Measurements from ENCODE around the gene PABPC1L. TPM values are rescaled to one million over a fixed set of nuclear protein-coding genes. Genes with fewer than 3 reads are reported as not detected.
"Not testable (repeated sequence)": the region's sequence is repeated elsewhere in the genome, so short reads cannot be mapped to it uniquely, and the experiment has no call there.

The PABPC1L gene
- total RNA-seq = 0.44 and 0.79 TPM in 2 replicates

DNA sequence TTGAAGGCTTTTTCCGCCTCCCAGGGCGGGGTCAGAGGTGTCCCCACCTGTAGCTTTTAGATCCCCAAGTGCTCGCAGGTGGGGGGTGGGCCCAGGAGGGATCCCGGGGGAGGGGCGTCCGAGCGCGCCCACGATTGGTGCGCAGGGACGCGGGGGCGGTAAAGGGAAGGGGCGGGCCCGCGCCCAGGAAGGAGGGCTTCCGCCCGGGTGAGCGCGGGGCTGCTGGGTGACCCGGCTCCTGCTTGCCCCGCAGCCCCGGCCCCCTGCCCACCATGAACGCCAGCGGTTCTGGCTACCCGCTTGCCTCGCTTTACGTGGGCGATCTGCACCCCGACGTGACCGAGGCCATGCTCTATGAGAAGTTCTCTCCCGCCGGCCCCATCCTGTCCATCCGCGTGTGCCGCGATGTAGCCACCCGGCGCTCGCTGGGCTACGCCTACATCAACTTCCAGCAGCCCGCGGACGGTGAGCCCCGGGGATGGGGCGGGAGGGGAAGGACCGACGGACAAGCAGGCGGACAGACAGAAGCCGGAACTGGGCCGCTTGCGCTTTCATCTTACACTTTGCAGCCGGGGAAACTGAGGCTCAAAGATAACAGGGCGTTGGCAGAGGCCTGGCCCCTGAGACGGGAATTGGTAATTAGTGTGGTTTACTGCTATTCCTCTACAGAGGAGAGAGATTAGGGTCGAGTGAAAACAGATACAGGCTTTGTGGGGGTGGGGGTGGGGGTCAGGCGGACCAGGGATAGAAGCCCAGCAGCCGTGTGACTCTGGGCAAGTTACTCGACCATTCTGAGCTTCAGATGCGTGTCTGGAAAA is at the start of gene PABPC1L:
Gene PABPC1L, plus strand, starts transcription at position 189 of the 818 bp plus-strand sequence. Its CDS starts 84 bp downstream, at position 273.
- peak; percentile 43 to 50 for DNase-seq (ENCODE audit: low read depth in 2 of 2)

DNA sequence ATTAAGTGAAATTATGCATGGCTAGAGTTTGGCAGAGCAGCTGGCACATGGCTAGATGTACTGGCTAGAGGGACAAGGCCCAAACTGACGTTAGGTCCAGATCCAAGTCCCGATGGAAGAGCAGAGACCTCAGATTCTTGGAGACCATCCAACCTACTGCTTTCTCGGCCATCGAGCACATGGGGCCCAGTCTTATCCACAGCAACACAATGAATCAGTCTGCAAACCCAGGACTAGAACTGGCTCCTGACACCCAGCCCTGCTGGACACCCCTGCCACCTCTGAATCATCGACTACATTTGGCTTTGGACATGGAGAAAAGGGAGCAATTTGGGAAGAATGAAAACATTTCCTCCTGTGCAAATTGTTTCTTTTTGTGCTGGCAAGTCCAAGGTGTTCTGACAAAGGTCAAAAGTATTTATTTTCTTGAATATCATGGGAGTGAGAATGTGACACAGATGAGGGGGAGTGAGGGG is 48.3 kb upstream of the PABPC1L start:
- DNase-seq (ENCODE audit: low read depth in 2 of 2) = peak in 1 of 2 donors; percentile 9

DNA sequence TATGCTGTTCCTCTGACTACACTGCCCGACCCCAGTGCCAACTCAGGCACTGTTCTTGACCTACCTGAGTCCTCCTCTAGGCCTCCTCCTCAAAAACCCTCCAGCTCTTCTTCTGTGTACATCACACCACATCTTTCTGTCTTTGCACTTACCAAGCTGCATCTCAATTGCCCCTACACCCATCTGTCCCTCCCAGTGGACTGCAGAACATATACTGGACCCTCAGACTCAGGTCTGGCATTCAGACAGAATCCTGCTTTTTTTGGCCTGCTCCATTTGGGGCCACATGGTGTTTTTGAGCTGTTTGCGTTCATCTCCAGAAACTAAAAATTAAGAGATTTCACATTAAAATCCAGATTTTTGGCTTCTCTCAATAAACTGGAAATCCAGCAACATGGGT is 47.6 kb upstream of the PABPC1L start:
- DNase-seq (ENCODE audit: low read depth in 2 of 2) = no peak

DNA sequence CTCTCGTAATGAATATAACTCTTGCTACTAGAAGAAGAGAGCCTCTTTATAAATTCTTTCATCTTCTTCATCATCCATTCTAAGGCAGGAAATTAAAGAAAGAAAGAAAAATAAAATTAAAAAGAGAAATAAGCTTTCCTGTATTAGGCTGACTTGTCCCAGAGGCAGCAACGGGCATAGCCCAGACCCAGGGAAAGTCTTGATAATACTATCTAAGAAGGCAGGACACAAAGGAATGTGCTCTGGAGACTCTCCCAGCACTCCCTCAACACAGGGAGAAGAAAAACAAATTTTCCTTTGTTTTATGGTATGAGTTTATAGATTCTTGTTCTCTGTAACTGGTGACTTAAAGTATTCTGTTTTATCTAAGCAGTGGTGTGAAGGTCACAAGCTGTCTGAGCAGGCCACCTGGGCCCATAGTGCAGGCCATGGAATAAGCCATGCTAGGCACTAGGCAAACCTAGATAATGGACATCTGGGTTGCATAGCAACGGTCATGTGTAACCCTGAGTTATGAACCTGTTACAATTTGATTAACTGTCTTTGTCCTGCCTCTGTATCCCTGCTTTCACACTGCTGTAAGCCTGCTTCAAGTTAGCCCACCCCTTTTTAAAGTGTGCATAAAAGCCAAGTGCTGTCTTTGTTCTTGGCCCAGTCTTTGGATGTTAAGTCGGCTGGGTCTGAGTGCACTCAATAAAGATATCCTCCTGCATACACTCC is 46.3 kb upstream of the PABPC1L start:
- DNase-seq (ENCODE audit: low read depth in 2 of 2) = not testable (repeated sequence)

DNA sequence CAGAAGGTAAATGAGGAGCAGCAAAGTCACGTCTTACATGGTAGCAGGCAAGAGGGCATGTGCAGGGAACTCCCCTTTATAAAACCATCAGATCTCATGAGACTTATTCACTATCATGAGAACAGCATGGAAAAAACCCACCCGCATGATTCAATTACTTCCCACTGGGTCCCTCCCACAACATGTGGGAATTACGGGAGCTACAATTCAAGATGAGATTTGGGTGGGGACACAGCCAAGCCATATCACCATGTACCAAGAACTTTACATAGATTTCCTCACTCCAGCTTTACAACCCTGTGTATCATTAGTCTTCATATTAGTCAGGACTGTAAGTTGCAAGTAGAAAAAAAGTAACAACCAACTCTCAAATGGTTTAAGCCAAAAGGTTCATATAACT is 45.4 kb upstream of the PABPC1L start:
- not testable (repeated sequence) for DNase-seq (ENCODE audit: low read depth in 2 of 2)

DNA sequence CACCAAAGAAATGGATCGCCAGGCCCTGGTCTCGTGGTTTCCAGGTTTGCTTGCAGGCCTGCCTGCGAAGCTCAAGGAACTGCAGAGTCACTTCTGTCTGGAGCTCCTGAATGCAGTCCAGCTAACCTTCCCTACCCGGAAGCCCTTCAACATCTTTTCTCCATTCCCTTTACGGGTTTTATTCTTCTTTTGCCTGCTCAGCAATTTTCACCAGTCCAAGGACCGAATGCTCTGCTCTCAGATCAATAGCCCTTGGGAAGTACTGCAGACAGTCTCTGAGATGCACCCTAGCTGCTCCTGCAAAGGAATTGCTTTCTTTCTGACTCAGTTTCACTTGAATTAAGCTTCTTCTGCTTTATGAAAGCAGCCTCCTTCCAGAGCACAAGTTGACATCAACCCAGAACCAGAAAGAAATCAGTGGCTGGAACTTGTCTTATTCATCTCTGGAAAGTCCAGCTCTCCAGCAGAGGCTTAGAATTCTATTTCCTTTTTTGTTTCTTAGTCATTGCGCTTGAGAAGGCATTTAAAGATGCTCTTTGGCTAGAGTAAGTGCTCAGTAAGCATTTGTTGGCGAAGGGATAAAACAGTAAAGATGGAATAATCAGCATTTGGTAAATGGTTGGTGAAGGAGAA is 43.0 kb upstream of the PABPC1L start:
- DNase-seq (ENCODE audit: low read depth in 2 of 2) = no peak

DNA sequence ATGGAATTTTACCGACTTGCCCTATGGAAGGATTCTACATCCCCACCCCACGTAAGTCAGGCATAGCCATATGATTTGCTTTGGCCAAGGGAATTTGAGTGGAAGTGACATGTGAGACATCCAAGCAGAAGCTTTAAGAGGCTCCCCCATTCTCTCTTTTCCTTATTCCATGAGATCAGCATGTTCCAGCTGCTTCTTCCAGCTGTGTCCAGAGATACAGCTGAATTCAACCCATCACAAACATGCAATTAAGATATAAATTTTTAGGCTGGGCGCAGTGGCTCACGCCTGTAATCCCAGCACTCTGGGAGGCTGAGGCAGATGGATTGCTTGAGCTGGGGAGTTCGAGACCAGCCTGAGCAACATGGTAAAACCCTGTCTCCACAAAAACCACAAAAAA is 40.4 kb upstream of the PABPC1L start:
- DNase-seq (ENCODE audit: low read depth in 2 of 2) = no peak

DNA sequence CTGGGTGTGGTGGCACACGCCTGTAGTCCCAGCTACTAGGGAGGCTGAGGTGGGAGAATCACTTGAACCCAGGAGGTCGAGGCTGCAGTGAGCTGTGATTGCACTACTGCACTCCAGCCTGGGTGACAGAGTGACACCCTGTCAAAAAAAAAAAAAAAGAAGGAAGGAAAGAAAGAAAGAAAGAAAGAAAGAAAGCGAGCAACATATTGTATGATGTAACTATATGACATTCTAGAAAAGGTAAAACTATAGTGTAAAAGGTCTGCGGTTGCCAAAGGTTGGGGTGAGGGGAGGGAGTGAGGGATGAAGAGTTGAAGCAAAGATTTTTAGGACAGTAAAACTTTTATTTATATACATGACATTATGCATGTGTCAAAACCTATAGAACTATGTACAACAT is 27.5 kb upstream of the PABPC1L start:
- not testable (repeated sequence) for DNase-seq (ENCODE audit: low read depth in 2 of 2)

DNA sequence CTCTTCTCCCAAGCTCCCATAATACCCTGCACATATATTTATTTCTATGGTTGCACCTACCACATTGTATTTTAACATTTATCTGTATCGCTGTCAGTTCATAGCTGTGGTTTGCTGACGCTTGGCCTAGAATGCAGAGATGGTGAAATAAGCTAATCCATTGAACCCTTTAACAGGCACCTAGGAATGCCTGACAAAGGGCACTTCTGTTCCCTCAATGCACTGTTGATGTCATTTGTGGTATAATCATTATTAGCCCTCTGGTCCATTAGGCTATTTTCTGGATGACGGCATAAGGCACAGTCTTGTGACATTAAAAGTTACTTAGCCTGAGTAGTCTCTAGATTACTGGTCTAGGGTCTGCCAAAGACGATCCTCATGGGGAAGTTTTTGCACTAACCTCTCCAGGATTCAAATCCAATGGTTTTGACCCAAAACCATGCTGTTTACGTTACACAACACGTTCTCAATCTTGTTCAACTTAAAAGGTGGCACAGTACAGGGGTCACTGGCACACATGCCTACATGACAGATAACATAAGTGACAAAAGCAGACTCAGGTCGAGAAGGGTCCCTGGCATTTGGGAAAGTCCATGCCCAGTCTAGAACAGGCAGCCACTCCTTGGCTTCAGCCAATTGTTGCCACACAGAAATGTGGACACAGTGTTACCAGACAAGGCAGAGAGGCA is 26.5 kb upstream of the PABPC1L start:
- DNase-seq (ENCODE audit: low read depth in 2 of 2) = no peak

DNA sequence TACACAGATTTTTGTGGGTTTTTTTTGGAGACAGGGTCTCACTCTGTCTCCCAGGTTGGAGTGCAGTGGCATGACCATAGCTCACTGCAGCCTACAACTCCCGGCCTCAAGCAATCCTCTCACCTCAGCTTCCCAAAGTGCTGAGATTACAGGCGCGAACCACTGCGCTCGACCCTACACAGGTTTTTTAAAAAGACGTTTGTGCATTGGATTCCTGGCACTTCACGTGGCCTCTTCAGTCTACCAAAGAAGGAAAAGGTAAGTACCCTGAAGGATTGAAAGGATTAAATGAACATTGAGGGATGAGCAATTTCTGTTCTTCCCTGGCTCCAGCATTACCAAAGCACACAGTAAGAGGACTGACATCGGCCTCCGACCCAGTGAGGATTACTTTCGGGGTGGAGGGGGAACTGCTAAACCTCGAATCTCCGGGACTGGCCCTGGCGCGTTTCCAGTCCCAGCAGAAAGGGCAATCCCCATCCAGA is 24.9 kb upstream of the PABPC1L start:
- no peak for DNase-seq (ENCODE audit: low read depth in 2 of 2)

DNA sequence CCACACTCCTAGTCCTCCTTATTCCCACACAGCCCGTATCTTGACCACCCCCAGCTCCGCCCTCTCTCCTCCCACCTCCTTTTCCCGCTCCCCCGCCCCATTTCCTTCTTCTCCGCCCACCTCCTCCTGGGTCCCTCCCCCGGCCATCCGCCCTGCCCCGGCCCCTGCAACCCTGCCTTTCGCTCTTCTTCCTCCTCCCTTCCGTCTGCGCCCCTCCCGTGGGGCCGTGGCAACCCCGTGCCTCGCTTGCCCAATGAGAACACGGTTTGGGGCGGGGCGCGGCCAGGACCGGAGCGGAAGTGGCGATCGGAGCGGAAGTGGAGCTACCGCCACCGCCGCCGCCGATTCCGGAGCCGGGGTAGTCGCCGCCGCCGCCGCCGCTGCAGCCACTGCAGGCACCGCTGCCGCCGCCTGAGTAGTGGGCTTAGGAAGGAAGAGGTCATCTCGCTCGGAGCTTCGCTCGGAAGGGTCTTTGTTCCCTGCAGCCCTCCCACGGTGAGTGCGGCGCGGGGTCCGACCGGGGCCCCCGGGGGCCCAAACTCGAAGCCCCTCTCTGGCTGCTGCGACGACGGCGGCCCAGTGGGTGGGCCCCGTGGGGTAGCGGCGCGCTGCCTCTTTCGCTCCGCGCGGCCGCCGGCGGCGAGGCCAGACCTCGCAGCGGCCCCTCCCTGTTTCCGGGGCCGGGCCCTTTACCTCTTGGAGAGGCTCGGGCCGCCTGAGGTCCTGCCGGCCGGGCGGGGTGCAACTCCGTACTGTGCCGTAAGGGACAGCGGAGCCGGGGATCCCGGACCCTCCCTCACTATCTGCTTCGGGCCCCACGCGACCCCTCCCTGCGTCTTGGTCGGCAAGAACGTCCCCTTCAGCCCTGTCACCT is 24.2 kb upstream of the PABPC1L start, which contains the start of gene YWHAB:
Gene YWHAB, plus strand, starts transcription at position 314 of the 874 bp plus-strand sequence. CDS start 15,829 bp downstream, outside the sequence.
- peak; percentile 95 to 97 for DNase-seq (ENCODE audit: low read depth in 2 of 2)

DNA sequence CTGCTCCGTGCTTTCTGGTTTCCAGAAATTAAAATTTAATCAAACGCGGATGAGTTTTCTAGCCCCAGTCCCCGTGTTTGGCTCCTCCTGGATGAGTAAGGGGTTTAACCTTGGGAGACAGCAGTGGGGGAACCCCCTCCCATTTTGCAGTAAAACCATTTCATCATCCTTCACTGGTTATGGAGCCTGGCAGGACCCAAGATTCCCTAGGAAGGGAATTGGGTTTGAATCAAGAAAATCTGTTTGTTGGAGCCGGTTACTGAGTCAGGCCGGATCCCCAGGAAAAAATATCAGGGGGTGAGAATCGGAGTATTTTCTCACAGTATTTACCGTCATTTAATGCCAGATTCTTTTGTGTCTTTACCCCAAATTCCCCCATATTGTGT is 23.6 kb upstream of the PABPC1L start:
- peak in 1 of 2 donors; percentile 24 for DNase-seq (ENCODE audit: low read depth in 2 of 2)

DNA sequence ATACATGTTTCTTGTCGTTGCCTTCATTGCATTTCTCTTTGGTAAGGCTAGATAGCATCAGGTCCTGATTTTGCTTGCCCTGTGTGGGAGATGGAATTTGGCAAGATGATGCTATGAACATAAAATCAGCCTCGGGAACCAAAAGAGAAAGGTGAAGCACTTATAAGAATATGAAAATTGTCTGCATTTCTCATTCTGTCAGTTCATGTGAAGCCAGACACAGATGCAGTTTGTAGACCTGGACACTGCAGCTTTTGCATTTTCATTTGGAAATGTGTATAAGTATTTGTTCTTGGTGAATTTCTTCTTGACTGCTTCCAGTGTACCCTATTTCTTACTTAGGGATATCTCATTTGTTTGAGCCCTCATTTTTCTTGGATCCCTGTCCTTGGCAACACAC is 23.0 kb upstream of the PABPC1L start:
- peak in 1 of 2 donors; percentile 2 for DNase-seq (ENCODE audit: low read depth in 2 of 2)

DNA sequence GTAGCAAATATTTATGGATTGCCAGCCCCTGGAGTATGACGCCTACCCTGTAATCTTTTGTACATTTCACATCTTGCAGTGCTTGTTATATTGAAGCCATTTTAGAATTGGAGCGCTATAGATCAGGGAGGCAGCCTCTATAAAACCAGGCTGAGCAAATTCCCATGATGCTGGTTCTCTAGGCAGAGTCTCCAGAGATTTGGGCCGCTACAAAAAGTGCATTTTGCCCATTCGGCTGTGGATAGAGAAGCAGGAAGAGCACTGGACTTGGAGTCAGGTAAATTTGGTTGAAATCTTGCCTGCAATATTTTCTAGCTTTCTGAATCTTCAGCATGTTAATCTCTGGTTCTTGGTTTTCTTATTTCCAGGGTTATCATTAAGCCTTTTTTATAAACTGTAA is 22.4 kb upstream of the PABPC1L start:
- DNase-seq (ENCODE audit: low read depth in 2 of 2) = no peak

DNA sequence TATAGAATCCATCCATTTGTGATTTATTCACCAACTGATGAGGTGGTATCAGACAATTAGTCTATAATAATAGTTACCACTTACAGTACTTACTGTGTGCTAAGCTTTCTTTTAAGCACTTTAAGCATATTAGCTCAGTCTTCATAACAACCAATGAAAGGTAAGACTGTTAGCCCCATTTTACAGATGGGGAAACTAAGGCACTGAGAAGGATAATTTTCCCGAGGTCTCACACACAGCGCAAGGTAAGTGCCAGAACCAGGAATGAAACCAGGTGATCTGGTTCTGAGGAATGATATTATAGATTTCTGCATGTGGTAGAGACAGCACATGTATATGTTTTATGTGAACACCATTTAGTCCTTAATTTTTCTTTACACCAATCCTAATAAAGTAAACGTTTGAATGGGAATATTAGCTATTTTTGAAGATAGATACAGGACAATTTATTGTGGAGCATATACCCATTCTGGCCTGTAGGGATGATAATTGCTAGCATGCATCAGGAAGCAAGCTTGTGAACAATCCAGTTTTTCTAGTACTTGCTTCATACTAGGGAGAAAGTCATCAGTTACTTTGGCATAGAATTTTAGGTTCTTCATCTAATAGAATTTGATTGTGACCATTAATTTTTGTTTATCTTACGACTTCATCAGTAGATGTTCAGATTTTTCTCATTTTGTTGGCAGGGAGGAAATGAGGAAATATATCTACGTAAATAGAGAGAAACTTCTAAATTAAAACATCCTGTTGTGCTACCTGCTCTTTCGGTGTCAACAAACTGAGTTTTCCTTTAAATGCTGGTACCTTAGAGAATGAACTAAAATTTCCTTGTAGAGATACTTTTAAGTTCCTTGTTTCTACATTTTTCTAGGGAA is 21.4 kb upstream of the PABPC1L start:
- peak; percentile 35 to 44 for DNase-seq (ENCODE audit: low read depth in 2 of 2)

DNA sequence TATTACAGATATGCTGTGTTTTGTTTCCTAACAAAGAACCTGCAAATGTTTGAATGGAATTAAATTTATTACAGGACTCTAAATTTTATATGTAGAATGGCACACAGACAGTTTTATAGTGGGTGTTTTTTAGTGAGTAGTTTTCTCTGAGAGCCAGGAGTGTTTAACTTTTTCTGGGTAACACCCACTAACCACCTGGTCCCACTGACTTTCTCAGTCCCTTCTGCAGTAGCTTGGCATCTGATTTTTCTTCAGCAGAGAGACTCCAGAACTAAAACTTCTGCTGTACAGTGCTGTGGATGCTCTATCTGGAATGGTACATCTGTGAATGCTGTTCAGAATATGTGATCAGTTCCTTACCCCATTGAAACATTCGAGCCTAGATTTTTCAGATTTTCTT is 18.0 kb upstream of the PABPC1L start:
- no peak for DNase-seq (ENCODE audit: low read depth in 2 of 2)

DNA sequence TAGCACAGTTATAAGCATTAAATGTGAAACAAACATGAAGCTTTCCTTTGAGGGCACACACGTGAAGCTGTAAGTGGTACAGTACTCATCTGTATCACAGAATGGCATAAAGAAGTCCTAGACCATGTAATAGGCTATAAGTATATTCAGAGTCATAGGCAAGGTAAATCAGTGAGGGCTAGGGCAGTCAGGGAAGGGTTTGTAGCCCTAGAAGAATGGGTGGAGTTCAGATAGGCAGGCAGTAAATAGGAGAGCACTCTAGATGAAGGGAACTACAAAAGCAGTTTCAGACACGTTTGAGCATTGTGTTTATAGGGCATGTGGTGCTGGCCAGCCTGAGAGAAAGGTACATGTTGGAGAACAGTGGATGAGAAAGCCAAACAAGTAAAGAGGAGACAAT is 14.9 kb upstream of the PABPC1L start:
- no peak for DNase-seq (ENCODE audit: low read depth in 2 of 2)

DNA sequence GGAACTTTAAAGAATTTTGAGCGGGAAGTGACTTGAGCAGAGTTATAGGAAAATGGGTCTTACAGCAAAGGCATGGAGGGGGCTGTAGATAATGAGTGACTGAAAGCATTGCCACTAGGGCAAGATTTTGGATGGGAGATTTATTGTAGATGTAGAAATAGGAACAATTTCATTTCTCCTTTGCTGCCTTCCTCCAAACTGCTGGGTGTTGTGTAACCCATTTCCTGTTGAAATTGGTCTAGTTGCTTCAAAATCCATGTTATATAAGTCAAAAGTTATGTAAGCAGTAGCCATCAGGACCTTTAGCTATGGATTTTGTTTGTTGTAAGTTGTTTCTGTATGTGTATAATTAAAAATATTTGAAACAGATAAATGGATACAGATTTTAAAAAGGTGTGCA is 13.3 kb upstream of the PABPC1L start:
- no peak for DNase-seq (ENCODE audit: low read depth in 2 of 2)

DNA sequence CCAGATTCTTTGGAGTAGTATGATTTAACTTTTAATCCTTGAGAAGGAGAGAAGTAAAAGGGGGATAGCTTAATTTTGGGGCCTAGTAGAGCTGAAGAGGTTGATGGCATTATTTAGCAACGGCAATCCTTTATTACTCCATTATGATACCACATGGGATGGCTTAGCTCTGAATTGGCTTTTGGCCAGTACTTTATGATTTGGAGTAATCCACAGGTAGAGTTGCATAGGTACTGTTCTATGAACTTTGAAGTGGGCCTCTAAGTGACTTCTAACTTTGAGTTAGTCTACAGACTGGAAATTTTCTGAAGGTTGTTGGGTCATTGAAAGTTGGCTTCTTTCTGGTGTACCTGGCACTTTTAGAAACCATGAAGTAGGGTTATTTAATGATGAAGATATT is 12.7 kb upstream of the PABPC1L start:
- DNase-seq (ENCODE audit: low read depth in 2 of 2) = no peak
